GM20431 (cell line): Measurements from ENCODE around the gene DOCK3.

Source experiments
- in situ Hi-C: fragments of 300-500 bp; cut with MseI, MboI; formaldehyde crosslinking; loops from one replicate; pipeline ENCODE4 v1.15.0; 2020; ENCODE audit warnings: low sequenced_read_pairs; ENCODE audit not compliant: unreplicated experiment

The DOCK3 gene, protein sequence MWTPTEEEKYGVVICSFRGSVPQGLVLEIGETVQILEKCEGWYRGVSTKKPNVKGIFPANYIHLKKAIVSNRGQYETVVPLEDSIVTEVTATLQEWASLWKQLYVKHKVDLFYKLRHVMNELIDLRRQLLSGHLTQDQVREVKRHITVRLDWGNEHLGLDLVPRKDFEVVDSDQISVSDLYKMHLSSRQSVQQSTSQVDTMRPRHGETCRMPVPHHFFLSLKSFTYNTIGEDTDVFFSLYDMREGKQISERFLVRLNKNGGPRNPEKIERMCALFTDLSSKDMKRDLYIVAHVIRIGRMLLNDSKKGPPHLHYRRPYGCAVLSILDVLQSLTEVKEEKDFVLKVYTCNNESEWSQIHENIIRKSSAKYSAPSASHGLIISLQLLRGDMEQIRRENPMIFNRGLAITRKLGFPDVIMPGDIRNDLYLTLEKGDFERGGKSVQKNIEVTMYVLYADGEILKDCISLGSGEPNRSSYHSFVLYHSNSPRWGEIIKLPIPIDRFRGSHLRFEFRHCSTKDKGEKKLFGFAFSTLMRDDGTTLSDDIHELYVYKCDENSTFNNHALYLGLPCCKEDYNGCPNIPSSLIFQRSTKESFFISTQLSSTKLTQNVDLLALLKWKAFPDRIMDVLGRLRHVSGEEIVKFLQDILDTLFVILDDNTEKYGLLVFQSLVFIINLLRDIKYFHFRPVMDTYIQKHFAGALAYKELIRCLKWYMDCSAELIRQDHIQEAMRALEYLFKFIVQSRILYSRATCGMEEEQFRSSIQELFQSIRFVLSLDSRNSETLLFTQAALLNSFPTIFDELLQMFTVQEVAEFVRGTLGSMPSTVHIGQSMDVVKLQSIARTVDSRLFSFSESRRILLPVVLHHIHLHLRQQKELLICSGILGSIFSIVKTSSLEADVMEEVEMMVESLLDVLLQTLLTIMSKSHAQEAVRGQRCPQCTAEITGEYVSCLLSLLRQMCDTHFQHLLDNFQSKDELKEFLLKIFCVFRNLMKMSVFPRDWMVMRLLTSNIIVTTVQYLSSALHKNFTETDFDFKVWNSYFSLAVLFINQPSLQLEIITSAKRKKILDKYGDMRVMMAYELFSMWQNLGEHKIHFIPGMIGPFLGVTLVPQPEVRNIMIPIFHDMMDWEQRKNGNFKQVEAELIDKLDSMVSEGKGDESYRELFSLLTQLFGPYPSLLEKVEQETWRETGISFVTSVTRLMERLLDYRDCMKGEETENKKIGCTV (N-terminal part only)

DNA sequence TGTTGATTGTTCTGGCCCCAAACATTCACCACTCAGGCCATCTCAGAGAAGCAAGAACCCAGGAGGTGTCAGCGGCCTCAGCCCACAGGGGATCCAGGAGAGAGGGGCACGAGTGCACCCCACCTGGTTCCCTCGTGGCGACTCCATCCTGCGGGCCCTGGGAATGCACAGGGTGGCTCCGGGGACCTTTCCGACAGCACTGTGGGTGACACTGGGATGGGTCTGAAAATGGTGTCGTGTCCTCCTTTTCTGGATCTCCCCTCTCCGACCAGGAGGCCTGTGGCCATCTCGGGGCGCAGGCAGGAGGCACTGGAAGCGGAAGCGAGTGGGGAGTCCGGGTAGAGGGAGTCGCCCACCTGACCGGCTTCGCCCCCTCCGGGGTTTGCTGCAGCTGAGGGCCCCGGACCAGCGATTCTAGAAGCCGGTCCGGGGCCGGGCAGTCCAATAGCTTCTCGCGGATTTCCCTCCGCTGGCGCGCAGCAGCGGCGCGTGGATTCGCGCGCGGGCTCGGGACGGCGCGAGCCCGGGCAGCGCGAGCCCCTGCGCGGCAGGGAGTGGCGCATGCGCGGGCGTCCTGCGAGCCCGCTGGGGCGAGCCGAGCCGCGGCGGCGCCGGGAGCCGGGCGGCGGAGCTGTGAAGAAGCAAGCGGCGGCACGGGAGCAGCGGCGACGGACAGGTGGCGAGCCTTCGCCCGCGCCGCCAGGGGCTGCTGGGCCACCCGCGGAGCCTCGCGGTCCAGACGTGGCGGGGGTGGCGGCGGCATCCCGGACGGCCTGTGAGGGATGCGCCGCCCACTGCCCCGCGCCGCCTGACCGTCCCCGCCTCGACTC lies at the start of gene DOCK3:
TSS of gene DOCK3 (plus strand) at position 579 of the 830 bp plus-strand sequence. CDS start 337 bp downstream, outside the sequence.
- in situ Hi-C loops = no loop called here

DNA sequence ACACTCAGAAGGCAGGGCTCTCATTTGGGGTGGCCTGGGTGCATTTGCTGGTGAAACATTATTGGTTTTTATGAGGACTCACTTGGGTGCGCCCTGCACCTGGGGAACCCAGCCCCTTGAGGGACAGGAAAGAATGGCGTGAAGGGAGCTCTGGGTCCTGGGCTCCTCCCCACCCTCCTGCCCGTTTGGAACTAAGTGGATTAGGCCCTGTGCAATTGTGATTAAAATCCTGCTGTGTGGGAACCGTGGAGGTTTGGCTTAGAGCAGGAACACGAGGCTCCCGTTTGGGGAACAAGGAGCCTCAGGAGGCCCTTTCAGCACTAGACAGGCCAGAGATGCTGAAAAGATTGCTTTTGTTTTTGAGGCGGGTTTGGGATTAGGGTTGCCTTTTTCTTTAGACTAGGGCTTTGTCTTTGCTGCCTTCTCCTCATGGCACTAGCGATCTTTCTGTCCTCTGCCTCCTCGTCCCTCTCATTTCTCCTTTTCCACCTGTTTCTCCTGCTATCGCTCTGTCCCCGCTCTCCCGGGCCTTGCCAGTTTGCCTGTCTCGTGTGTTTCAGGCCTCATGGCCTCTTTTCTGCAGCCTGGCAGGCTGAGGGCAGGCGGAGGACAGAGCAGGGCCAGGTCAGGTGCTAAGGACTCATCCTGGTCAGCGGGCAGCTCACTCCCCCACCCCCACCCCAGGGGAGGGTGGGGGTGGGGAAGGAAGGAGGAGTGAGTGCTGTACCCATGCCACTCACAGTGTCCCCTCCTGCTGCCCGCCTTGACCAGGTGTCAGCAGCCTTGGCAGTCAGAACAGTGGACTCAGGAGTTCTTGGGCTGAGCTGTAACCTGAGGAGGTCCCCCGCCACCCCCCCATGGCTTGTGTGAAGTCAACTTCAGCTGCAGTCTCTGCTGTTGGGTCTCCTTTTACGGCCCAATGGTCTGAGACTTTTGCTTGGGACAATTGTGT lies 49.2 kb upstream of the DOCK3 start:
- in situ Hi-C loops = no loop called here

DNA sequence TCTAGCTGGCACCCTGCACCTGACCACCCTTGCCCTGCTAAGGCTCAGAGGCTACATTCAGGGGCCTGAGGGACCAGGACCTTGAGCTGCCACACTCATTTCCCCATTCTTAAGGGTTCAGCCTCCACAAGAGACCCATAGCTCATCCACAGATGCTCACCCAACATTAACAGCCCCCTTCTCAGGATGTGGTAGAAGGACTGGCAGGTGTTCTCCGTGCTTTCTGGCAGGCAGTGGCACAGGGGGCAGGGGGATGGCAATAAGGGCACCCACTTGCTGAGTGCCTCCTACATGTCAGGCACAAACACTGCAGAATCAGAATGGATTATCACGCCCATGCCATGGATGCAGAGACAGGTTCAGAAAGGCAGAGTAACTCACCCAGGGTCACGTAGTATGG lies 48.3 kb upstream of the DOCK3 start:
- in situ Hi-C loops = no loop called here

DNA sequence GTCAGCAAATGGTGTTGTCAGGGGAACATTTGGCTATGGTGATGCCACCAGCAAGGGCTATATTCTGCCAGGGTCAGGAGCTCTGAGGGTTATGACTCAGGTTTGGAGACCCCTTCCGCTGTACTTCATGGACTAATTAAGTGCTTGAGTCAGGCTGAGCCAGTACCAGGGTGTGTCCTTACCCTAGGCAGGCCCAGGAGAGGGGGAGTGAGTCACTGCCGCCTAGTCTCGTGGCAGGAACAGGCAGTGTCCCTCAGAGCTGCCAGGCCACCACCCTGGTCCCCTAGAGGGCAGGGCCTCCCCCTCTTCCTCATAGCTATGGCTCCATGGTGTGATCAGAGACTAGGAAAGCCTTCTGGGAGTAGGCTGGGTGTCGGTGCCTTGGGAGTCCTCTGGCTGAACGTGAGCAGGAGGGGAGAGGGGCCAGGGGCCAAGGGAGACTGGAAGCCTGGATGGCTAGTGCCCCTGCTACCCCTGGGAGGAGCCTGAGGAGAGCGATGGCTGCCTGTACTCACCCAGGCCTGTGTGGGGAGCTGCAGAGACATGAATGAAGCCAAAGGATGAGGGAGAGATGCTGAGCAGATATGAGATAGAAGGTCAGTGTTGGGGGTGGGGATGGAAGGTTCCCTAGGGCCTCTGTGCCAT lies 47.2 kb upstream of the DOCK3 start:
- in situ Hi-C loops = no loop called here

DNA sequence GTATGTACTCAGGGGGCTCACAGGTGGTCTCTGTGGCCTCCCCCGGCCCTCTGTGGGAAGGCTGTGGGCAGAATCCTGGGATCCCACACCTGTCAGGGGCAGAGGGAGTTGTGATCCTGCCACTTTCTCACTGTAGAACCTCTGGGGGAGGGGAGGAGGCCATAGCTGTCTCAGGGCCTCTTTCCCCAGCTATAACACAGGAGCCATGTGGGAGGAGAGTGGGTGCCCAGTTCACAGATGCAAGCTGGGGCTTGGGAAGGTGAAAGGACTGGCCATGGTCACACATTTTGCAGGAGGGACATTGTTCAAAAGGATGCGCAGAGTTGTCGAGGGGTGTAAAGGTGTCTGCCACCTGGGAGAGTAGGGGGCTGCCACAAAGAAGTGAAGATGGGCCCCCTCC lies 46.1 kb upstream of the DOCK3 start:
- in situ Hi-C loops = no loop called here

DNA sequence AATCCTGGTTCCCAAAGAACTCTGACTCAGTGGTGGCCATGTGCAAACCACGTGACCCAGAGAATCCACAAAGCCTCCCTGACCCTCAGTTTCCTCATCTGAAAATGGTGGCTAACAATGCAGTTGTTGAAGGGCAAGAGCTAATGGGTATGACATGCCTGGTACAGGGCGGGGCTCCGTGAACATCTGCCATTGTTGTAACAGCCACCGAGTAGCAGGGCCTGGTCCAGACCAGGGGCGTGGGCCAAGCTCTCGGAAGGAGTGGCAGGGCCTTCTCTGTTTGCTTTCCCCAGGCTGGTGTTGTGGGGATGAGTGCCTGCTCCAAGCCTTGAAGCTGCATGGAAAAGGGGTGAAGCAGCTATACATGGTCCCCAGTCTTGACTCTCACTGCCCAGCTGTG lies 44.3 kb upstream of the DOCK3 start:
- in situ Hi-C loops = no loop called here

DNA sequence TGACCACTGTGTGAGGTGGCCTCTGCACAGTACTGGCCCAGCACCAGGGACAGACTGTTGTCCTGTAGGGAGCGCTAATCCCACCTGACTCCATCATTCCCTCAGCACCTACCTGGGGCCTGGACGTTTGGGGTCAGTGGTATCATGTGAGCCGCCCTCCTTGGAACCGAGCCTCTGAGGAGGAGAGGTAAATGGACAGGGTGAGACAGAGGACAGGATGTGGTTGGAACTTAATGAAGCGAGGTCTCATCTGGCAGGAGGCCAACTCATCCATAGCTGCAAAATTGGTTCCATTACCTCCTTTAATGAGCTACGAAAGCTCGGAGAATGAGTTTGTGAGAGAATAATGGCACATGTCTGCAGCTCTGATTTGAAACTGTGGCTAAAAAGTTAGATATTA lies 43.9 kb upstream of the DOCK3 start:
- in situ Hi-C loops = no loop called here

DNA sequence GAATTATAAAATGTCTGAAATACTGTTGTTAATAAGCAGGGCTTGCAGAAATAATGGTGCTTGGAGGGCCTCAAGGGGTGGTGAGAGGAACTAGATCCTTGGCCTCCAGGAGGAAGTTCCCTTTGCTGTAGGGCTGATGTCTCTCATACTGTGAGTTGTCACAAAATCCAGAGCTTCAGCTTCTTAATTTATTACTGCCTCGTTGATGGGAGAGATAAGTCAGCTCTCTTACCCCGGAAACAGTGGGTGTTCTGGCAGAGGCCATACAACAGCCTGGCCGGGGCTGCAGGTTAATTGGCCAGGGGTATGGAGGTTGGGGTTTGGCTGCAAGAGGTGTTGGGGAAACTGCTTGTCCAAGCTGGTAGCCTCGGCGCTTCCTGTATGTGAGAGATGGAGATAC lies 42.3 kb upstream of the DOCK3 start:
- in situ Hi-C loops = no loop called here

DNA sequence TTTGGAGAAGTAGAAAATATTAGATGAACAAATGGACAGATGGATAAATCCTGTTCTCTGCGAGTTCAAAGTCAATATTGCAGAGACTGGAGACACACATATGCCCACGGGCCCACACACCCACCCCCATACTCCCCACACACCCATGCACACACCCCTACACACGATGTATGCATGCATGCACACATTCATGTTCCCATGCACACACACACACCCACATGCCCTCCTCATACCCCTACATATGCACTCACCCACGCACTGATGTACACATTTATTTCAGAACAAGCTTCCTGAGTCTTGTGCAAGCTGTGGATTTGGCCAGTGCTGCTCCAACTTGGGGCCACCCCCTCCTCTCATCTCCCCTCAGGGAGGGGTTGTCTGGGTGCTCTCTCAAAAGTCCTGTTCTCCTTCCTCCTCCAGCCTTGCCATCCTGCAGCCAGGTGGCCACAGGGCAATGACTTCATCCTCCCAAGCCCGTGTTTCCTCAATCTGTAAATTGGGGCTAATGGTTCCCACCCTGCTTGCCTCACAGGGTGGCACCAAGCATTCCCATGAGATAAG lies 41.4 kb upstream of the DOCK3 start:
- in situ Hi-C loops = no loop called here

DNA sequence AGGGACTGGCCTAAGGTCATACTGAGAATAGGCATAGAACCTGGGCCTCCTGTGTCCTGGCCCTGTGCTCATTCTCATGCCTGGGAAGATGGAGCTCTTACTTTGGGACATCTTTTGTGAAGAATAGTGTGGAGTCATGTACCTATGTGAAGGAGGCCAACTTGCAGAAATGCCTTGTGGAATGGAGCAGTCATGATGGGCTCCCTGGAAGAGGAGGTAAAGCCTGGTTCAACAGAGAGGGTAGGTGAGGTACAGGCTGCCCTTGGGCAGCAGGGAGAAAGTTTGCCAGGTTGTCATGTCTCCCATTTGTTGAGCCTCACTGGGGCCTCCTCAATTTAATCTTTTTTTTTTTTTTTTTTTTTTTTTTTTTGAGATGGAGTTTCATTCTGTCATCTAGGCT lies 39.7 kb upstream of the DOCK3 start:
- in situ Hi-C loops = no loop called here

DNA sequence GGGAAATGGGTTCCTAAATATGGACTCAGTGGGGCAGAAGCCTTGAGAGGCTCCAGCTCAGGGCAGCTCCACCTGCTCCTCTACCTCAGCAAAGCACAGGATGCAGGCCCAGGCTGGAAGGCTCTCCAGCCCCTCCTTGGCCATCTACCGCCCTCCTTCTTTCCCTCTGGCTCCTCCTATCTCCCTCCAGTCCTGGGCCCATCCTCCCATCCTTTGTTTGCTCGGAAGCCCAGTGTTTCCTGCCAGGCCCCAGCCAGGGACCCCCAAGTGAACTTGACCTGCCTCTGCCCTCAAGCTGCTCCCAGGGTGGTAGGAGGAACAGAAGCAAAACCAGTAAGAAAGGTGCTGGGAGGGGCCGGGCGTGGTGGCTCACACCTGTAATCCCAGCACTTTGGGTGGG lies 37.7 kb upstream of the DOCK3 start:
- in situ Hi-C loops = no loop called here

DNA sequence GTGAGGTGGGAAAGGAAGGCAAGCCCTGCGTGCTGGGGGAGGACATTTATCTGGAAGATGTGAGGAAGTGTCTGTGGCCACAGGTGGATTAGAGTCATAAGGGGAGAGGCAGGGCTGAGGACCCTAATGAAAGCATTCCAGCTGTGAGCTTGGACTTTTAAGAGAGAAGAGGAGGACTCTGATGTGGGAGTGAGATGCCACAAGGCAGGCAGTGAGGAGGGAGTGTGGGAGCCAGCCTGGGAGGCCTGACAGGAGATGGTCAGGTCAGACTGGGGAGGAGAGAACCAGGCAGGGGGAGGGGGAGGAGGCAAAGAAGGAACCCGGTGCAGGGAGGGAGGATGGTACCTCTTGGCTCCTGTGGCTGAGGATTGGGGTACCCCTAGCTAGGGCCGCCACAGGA lies 36.8 kb upstream of the DOCK3 start:
- in situ Hi-C loops = no loop called here

DNA sequence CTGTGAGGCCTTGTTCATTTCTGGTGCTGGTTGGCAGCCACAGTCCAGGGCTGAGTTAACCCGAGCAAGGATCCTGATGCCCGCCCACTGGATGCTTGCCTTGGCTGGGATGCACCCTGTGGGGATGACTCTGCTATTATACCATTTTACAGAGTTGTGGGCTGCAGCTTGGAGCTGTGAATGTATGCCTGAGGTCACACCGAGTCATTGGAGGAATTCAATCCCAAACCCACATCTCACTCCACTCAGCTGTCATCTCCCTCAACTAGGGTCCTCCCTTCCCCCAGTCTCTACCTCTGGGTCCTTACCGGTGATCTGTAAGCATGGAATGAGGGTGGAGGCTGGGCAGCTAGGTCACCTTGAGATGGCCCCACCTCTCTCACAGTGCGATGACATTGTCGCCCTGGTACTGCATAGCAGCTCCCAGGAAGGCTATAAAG lies 35.7 kb upstream of the DOCK3 start:
- in situ Hi-C loops = no loop called here

DNA sequence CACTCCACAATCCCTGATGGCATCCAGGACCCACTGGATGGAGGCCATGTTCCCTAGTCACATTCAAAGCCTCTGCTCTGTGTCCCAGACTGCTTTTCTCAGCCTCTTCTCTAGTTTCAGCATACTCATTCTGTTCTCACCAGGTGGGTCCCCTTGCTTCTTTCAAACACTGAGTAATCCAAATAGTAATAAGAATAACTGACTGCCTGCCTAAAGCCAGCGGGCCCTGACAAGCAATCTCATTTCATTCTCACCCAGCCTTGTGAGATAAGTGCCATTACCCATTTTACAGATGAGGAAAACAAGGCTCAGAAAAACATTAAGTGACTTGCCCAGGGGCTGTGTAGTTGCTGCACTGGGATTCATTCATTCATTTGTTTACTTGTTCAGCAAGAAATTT lies 32.3 kb upstream of the DOCK3 start:
- in situ Hi-C loops = no loop called here

DNA sequence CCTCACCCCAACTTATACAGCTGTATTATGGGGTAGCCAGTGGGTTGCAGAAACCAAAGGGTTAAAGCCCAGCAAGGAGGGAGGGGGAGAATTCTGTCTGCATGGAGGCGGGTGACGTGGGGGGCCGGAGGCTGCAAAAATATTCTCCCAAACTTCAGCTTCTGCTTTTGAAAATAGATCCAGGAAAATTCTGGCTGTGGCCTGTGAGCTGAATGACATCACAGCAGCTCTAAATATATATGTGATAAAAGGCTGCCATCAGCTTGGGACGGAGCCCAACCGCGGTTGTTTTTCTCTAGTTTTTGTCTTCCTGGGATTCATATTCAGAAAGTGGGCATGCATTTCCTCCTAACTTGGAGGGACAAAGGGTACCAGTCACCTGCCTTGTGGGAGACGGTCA lies 30.2 kb upstream of the DOCK3 start:
- in situ Hi-C loops = no loop called here

DNA sequence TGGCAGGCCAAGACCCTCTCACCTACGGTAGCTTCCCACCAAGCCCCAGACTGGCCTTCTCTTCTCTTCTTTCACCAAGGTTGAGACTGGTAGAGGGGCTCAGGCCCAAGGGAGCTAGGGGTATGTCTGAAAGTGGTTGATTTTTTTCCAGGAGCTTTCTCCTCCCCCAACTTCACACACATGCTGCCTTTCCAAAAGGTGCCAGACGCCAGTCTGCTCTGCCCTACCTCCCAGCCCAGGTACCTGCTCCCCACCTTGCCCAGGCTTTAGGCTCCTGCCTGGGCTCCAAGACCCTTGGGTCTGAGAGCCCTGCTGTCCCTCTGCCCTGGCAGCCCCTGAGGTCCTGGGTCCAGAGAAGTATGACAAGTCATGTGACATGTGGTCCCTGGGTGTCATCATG lies 29.3 kb upstream of the DOCK3 start:
- in situ Hi-C loops = no loop called here

DNA sequence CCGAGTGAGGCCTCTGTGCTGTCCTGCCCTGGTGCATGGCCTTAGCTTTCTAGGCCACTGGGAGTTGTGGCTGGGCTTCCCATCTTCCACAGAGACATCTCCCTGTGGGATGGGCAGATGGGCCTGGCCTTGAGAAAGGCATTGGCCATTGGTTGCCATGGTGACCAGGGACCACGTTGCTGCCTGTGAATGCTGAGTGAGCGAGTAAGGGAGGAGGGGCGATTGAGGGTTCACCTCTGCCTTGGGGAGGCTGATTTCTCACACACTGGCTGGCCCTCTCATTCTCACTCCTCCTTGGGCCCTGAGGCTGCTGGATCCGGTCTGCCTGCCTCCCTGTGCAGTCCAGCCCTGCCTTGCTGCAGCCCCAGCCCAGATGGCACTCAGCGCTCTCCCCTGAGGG lies 26.4 kb upstream of the DOCK3 start:
- in situ Hi-C loops = no loop called here

DNA sequence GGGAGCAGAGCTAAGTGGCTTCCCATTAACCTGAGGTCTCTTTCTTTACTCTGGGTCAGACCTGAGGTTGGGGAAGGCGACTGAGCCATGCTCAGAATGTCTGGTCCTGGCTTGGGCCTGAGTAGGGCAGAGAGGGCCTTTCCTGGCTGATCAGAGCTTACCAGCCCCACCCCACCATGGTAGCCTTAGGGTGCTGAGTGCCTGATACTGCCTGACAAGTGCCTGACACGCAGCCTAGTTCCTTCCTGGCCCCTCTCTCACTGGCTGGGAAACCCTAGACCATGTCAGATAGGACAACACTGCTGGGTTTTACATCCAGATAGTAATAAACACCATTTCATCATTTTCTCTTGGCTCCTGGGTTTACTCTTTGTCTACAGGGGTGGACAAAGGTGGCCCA lies 25.8 kb upstream of the DOCK3 start:
- in situ Hi-C loops = no loop called here
